ENCODE data around the gene IDE. TPM values are rescaled to one million over a fixed set of nuclear protein-coding genes. Genes with fewer than 3 reads are reported as not detected.
"Not testable (repeated sequence)": the region's sequence is repeated elsewhere in the genome, so short reads cannot be mapped to it uniquely, and the experiment has no call there.

IDE gene
- total RNA-seq, 1 experiment from 2014 or later: 61.4 TPM

- no peak for DNase-seq (ENCODE audit: extremely low read depth, low read depth)
These were observed 71.5 kb downstream of the IDE start for GRCh38 chr10:92502296-92502808.

- no peak for DNase-seq (ENCODE audit: extremely low read depth, low read depth)
These were observed 80.5 kb downstream of the IDE start for GRCh38 chr10:92493362-92493761.

- DNase-seq (ENCODE audit: extremely low read depth, low read depth): no peak
These were observed 81.1 kb downstream of the IDE start for GRCh38 chr10:92492748-92493240.

- DNase-seq (ENCODE audit: extremely low read depth, low read depth): no peak
These were observed 83.5 kb downstream of the IDE start for GRCh38 chr10:92490387-92490786.

- DNase-seq (ENCODE audit: extremely low read depth, low read depth): no peak
These were observed 87.3 kb downstream of the IDE start for GRCh38 chr10:92486637-92487036.

GRCh38 chr10:92483539-92483938 lies 90.4 kb downstream of the IDE start:
- no peak for DNase-seq (ENCODE audit: extremely low read depth, low read depth)

- no peak for DNase-seq (ENCODE audit: extremely low read depth, low read depth)
These were observed 93.5 kb downstream of the IDE start for GRCh38 chr10:92480413-92480812.

GRCh38 chr10:92479547-92479946 lies 94.3 kb downstream of the IDE start:
- DNase-seq (ENCODE audit: extremely low read depth, low read depth): no peak

GRCh38 chr10:92478536-92478935 lies 95.4 kb downstream of the IDE start:
- no peak for DNase-seq (ENCODE audit: extremely low read depth, low read depth)

GRCh38 chr10:92475357-92475868 lies 98.5 kb downstream of the IDE start:
- no peak for DNase-seq (ENCODE audit: extremely low read depth, low read depth)

GRCh38 chr10:92470026-92470425 lies 103.9 kb downstream of the IDE start:
- no peak for DNase-seq (ENCODE audit: extremely low read depth, low read depth)

- no peak for DNase-seq (ENCODE audit: extremely low read depth, low read depth)
These were observed 109.5 kb downstream of the IDE start for GRCh38 chr10:92464364-92464763.

- DNase-seq (ENCODE audit: extremely low read depth, low read depth): no peak
These were observed 110.3 kb downstream of the IDE start for GRCh38 chr10:92463582-92463981.

GRCh38 chr10:92454955-92455354 lies 118.9 kb downstream of the IDE start:
- DNase-seq (ENCODE audit: extremely low read depth, low read depth): not testable (repeated sequence)

- DNase-seq (ENCODE audit: extremely low read depth, low read depth): no peak
These were observed 121.6 kb downstream of the IDE start for GRCh38 chr10:92452313-92452712.

GRCh38 chr10:92451431-92451830 lies 122.5 kb downstream of the IDE start:
- DNase-seq (ENCODE audit: extremely low read depth, low read depth): no peak

GRCh38 chr10:92450896-92451295 lies 123.0 kb downstream of the IDE start:
- DNase-seq (ENCODE audit: extremely low read depth, low read depth): no peak

GRCh38 chr10:92440578-92440977 lies 133.3 kb downstream of the IDE start:
- no peak for DNase-seq (ENCODE audit: extremely low read depth, low read depth)

- DNase-seq (ENCODE audit: extremely low read depth, low read depth): no peak
These were observed 135.7 kb downstream of the IDE start for GRCh38 chr10:92438220-92438619.

GRCh38 chr10:92436611-92437010 lies 137.3 kb downstream of the IDE start:
- DNase-seq (ENCODE audit: extremely low read depth, low read depth): no peak

GRCh38 chr10:92436065-92436464 lies 137.8 kb downstream of the IDE start:
- not testable (repeated sequence) for DNase-seq (ENCODE audit: extremely low read depth, low read depth)

GRCh38 chr10:92434385-92434784 lies 139.5 kb downstream of the IDE start:
- DNase-seq (ENCODE audit: extremely low read depth, low read depth): no peak

- no peak for DNase-seq (ENCODE audit: extremely low read depth, low read depth)
These were observed 141.3 kb downstream of the IDE start for GRCh38 chr10:92432596-92432995.

Data from NCI-H460 (cell line).